ENCODE data around the gene HIVEP2. TPM values are rescaled to one million over a fixed set of nuclear protein-coding genes. Genes with fewer than 3 reads are reported as not detected.

The HIVEP2 gene
- total RNA-seq, 1 donor from 2014 or later, result 18.6 TPM

- DNase-seq (no peak), ATAC-seq (no peak)
- no peak overlapping the region for H3K27ac ChIP-seq
- no peaks in the 10 kb centered on the region for H3K9me3 ChIP-seq
- intact Hi-C loops (cut with DNase I), result no loop called here
- H3K27me3 ChIP-seq, result no peaks in the 10 kb centered on the region
- H3K4me1 ChIP-seq, result no peaks in the 10 kb centered on the region
- TF ChIP-seq CTCF (IDR thresholded peaks at IDR 0.05), result no peak
- H3K4me3 ChIP-seq, result no peak overlapping the region
- H3K36me3 ChIP-seq, result no peaks in the 10 kb centered on the region
Observed at GRCh38 chr6:142804490-142804889, 140.5 kb downstream of the HIVEP2 start.

- Histone ChIP-seq H3K27me3 (no peaks in the 10 kb centered on the region), H3K4me3 (no peak overlapping the region), H3K4me1 (no peaks in the 10 kb centered on the region), H3K9me3 (no peaks in the 10 kb centered on the region), H3K36me3 (no peaks in the 10 kb centered on the region), H3K27ac (no peak overlapping the region)
- TF ChIP-seq CTCF (IDR thresholded peaks at IDR 0.05), result no peak
- DNase-seq (no peak), ATAC-seq (no peak)
- intact Hi-C loops (cut with DNase I), result no loop called here
Observed at GRCh38 chr6:142803495-142804058, 141.4 kb downstream of the HIVEP2 start.

- intact Hi-C loops (cut with DNase I), result no loop called here
- no peaks in the 10 kb centered on the region for H3K27me3 ChIP-seq
- no peaks in the 10 kb centered on the region for H3K4me1 ChIP-seq
- no peak for TF ChIP-seq CTCF (IDR thresholded peaks at IDR 0.05)
- no peaks in the 10 kb centered on the region for H3K36me3 ChIP-seq
- no peak overlapping the region for H3K27ac ChIP-seq
- H3K4me3 ChIP-seq, result no peak overlapping the region
- H3K9me3 ChIP-seq, result no peaks in the 10 kb centered on the region
- no peak for DNase-seq
- ATAC-seq, result no peak
Observed at GRCh38 chr6:142803032-142803431, 141.9 kb downstream of the HIVEP2 start.

- intact Hi-C loops (cut with DNase I), result no loop called here
- Histone ChIP-seq H3K4me3 (no peak overlapping the region), H3K4me1 (no peaks in the 10 kb centered on the region), H3K36me3 (no peaks in the 10 kb centered on the region), H3K27ac (no peak overlapping the region), H3K27me3 (no peaks in the 10 kb centered on the region), H3K9me3 (no peaks in the 10 kb centered on the region)
- TF ChIP-seq CTCF (IDR thresholded peaks at IDR 0.05), result no peak
- peak; percentile 64 for ATAC-seq
- no peak for DNase-seq
Observed at GRCh38 chr6:142802124-142802523, 142.9 kb downstream of the HIVEP2 start.

GRCh38 chr6:142800240-142800639 lies 144.7 kb downstream of the HIVEP2 start:
- TF ChIP-seq CTCF (IDR thresholded peaks at IDR 0.05), result no peak
- H3K4me1 ChIP-seq, result no peaks in the 10 kb centered on the region
- no peaks in the 10 kb centered on the region for H3K27me3 ChIP-seq
- H3K36me3 ChIP-seq, result no peaks in the 10 kb centered on the region
- no peak overlapping the region for H3K27ac ChIP-seq
- H3K4me3 ChIP-seq, result no peak overlapping the region
- ATAC-seq (no peak), DNase-seq (no peak)
- H3K9me3 ChIP-seq, result no peaks in the 10 kb centered on the region
- intact Hi-C loops (cut with DNase I), result no loop called here

GRCh38 chr6:142799639-142800038 lies 145.3 kb downstream of the HIVEP2 start:
- no peak overlapping the region for H3K4me3 ChIP-seq
- no peak for DNase-seq
- no peaks in the 10 kb centered on the region for H3K27me3 ChIP-seq
- ATAC-seq, result no peak
- no peak for TF ChIP-seq CTCF (IDR thresholded peaks at IDR 0.05)
- no peaks in the 10 kb centered on the region for H3K4me1 ChIP-seq
- H3K27ac ChIP-seq, result no peak overlapping the region
- intact Hi-C loops (cut with DNase I), result no loop called here
- H3K9me3 ChIP-seq, result no peaks in the 10 kb centered on the region
- no peaks in the 10 kb centered on the region for H3K36me3 ChIP-seq

All from upper lobe of right lung (tissue), 1 donor.